ENCODE data around the gene PRXL2A. TPM values are rescaled to one million over a fixed set of nuclear protein-coding genes. Genes with fewer than 3 reads are reported as not detected.

PRXL2A gene
- total RNA-seq, 1 donor from 2014 or later = 0.11 TPM

DNA sequence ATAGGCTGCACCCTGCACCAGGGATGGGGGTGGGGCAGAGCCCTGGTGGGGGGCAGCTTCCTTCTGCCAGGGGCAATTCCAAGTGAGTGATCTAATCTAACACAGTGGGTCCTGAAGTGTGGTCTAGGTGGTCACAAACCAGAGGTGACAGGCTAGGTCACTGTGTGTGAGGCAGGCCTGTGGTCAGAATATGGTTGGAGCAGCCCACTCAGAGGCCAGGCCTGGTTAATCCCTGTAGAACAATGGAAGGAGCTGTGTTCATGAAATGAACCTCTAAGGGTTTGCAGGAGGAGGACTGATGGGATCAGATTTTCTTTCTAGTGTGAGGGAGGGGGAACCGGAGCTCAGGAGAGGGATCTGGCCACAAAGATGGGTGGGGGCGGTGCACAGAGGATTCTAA, 35.8 kb downstream of the PRXL2A start:
- DNase-seq (ENCODE audit: low read depth) = peak; percentile 28

DNA sequence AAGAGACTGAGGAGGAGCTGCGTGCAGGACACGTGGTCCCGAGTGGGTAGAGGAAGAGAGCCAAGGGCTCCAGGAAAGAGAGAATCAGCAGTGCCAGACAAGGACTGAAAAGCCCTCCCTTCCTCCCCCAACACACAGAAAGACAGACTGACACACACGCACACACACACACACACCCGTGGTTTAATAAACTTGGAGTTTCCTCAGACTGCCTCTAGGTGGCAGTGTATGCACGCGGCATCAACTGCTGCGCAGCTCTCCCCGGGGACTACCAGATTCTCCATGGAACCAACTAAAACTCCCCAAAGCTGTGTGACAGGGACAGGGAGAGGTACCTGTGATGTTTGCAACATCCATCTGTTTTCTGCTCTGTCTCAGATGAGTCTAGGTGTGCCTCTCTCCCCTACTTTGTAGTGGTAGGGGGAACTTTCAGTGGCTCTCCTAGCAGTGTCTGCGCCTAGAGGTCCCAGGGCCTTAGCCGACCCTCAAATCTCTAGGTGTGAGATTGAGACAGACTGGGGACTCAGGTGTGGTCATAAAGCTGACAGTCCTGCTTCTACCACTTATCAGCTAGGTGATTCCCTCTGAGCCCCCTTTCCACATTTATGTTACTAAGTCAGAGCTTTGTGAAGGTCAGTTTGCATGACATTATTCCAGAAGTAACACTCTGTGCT, 36.4 kb downstream of the PRXL2A start:
- DNase-seq (ENCODE audit: low read depth) = peak; percentile 64

DNA sequence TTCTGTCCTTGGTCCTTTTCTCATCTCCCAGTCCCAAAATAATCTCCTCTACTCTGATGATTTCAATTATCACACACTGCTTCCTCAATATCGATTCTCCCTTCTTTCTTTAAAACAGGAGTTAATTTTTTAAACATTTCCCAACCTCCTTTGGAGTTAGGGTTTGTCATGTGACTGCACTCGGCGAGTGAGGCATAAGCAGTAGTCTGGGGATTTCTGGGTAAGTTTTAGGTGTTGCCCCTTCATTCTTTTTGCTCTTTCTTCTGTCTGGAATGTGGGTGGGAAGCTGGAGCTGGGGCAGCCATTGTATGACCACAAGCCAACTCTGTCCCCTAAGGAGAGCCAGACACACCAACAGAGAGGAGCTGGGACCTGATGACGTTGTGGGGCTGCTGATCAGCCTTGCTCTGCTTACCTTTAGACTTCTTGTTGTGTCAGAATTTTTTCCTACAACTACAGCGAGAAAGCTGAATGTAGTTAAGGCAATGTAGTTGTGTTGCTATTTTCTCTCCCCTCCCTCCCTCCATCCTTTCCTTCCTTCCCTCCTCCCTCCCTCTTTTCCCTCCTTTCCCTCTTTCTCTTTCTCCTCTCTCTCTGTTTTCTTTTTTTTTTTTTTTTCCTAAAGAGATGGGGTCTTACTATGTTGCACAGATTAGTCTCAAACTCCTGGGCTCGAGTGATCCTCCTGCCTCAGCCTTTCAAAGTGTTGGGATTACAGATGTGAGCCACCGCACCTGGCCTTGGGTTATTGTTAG, 39.3 kb downstream of the PRXL2A start:
- DNase-seq (ENCODE audit: low read depth) = no peak

DNA sequence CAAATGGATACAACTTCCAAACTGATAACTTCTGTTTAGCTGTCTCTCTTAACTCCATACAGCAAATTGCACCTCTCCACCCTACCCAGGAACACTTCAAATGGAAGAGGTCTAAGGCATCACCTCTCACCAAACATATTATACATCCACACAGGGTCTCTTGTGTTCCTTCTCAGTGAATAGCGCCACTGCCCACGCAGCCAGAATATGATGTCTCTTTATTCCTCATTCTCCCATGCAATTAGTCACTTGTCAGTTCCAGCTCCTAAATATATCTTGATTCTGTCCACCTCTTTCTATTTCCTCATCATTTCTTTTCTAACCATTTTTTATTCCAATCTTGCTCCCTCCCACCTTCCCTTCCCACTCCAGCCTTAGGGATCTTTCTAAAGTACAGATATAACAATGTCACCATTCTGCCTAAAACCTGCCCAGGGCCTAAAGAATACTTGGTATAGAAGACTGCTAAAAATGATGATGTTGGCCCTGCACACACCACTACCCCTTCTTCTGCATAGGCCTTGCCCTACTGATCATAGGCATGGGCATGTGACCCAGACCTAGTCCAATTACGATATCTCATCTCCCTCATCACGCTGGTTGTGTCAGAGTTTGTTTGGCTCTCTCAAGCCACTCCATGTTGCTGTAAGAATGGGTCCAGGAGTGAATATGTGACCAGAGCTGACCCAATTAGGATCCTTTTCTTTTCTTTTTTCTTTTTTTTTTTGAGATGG, 40.0 kb downstream of the PRXL2A start:
- no peak for DNase-seq (ENCODE audit: low read depth)

DNA sequence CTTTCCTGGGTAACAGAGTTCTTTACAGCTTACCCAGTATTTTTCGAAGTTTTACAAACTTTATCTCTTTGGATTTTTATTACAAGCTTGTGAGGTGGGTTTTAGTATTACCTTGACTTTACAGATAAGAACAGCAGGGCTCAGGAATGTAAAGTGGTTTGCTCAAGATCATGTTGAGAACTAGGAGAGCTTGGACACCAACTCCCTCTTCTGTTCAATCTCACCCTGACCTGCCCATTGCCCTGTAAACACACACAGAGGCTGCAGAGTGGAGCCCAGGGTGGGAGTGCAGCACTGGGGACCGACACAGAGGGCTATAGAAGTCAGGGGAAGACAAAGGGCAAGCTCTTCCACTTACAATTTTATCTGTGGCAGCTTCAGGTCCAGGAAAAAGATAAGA, 41.2 kb downstream of the PRXL2A start:
- no peak for DNase-seq (ENCODE audit: low read depth)

DNA sequence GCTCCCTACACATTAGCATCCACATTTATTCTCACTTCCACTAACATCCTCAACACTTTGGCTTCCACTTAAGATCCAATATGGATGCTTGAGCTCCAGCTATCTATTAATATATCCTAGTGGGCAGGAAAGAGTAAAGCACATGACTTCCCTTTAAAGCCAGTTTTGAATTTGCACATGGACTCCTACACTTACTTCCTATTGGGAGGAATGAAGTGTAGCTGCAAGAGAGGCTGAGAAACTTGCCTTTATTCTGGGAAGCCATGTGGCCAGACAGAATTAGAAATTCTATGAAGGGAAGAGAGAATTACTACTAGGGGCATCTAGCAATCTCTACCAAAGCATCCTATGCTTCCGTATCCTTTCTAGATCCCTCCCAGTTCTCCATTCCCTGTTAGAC, 42.8 kb downstream of the PRXL2A start:
- no peak for DNase-seq (ENCODE audit: low read depth)

DNA sequence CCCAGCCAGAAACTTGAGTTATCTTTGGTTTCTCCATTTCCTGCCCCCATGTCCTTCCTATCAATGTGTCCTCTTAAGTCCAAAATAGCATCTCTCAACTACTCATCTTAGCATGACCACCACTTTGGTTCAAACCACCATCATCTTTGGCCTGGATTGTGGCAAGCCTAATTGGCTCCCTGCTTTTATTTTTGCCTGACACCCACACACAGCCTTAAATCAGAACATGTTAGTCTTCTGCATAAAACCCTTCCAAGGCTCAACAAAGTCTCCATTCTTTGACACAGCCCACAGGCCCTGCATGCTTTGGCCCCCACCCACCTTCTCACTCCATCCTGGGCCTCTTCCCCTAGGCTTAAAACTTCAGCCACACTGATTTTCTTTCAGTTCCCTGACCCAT, 43.7 kb downstream of the PRXL2A start:
- no peak for DNase-seq (ENCODE audit: low read depth)

DNA sequence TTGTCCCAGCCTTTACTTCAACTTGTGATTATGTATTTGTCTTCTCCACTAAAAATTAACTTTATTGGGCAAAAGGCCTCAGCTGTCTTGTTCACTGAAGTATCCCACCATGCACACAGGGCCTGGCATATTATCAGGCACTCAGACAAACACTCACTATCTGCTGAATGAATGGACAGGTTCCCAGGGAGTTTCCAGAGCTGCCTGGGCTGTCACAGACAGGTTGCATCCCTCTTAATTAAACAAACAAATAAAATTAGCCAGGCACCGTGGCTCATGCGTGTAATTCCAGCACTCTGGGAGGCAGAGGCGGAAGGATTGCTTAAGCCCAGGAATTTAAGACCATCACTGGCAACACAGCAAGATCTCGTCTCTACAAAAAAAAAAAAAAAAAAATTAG, 44.3 kb downstream of the PRXL2A start:
- DNase-seq (ENCODE audit: low read depth) = no peak

DNA sequence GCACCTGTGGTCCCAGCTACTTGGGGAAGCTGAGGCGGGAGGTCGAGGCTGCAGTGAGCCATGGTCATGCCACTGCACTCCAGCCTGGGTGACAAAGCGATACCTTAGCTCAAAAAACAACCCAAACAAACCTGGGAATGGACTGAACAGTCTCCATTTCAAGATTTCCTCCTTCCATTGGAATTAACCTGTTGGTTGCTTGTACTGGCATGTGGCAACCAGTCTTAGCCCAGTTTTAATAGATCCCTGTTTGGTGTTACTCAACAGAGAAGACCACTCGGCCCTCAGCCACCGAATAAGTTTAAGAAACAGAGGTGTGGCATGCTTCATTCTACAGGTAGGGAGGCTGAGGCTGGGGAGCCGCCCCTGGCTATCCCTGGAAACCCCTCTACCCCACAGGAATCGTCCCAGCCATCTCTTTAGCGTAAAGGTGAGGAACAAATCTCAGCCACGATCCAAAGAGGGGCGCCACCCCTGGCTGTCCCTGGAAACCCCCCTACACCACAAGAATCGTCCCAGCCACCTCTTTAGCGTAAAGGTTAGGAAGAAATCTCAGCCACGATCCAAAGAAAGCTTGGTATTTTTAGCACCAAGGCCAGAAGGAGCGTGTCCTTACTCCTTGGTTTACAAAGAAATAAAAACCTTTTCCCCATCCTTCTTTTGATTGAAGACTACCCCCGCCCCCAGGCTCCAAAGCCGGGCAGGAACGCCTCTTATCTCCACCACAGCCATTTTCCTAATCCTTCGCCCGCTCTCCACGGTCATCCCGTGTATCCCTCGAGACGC, 44.9 kb downstream of the PRXL2A start:
- DNase-seq (ENCODE audit: low read depth) = no peak

DNA sequence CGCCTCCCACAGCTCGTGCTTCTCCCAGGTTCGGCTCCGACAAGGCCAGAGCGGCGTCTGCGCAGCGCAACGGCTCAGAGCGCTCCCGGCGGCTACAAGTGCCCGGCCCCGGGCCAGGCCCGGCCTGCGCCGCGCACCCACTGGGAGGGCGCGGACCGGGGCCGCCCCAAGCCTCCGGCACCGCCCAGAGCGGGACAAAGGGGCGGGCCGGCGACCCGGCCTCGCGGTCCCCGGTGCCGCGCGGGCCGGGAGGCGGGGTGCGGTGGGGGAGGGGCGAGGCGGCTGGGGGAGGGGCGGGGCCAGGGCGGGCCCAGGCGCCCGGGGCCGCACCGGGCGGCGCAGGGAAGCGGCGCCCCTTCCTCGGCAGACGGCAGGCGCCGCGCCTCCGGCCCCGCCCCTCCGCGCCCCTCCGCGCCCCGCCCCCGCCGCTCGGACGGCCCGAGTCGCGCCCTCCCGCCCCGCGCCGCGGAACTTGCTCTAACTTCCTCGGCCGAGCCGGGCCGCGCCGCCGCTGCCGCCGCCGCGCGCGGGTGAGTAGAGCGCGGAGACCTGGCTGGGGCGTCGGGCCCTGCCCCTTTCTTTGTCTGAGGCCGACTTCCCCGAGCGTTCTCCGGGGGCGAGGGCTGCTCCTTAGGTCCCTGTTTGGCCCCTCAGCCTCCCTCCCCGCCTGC, 45.6 kb downstream of the PRXL2A start, which contains the start of gene TSPAN14:
Gene TSPAN14, plus strand, starts transcription at position 469 of the 671 bp plus-strand sequence. CDS start 34,924 bp downstream, outside the sequence.
- DNase-seq (ENCODE audit: low read depth) = peak; percentile 78

DNA sequence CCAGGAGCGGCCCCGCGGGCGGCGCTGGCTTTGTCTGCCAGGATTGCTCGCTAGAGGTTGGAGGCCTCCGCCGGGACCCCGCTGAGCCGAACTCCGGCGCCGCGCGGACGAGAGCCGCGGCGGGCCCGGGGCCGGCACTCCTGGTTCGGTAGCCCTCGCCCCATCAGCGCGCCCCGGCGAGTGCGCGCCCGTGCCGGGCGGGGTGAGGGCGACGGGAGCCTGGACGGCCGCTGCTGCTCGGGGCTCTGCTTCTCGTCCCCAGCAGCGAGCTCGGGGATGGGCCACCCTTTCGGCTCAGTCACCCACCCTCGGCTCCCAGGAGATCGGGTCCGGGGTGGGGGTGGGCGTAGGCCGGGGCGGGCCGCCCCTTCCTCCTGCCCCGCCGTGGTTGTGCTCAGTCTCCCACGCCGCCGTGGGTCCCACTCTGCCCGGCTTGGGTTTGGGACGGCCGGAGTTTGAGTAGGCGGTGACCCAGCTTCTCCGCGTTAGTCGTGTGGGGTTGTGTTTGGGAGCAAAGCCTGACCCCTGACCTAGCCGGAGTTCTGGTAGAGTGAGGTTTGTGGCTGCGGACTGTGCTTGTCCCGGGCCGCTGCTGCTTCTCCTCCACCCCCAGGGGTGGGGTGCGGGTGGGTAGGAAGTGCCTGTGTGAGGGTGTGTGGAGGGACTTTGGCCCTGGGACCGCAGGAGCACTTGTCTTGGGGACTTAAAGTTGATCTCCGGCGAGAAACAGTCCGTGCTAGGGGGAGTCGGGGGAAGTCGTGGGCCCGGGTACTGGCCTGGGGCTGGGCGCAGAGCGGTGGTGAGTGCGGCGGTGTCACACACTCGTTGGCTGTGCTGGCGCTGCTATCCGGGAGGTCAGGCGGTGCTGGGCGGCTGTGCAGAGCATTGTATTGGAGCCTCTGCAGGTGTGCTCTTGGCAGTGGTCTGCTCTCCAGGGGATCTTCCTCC, 46.4 kb downstream of the PRXL2A start:
- no peak for DNase-seq (ENCODE audit: low read depth)

DNA sequence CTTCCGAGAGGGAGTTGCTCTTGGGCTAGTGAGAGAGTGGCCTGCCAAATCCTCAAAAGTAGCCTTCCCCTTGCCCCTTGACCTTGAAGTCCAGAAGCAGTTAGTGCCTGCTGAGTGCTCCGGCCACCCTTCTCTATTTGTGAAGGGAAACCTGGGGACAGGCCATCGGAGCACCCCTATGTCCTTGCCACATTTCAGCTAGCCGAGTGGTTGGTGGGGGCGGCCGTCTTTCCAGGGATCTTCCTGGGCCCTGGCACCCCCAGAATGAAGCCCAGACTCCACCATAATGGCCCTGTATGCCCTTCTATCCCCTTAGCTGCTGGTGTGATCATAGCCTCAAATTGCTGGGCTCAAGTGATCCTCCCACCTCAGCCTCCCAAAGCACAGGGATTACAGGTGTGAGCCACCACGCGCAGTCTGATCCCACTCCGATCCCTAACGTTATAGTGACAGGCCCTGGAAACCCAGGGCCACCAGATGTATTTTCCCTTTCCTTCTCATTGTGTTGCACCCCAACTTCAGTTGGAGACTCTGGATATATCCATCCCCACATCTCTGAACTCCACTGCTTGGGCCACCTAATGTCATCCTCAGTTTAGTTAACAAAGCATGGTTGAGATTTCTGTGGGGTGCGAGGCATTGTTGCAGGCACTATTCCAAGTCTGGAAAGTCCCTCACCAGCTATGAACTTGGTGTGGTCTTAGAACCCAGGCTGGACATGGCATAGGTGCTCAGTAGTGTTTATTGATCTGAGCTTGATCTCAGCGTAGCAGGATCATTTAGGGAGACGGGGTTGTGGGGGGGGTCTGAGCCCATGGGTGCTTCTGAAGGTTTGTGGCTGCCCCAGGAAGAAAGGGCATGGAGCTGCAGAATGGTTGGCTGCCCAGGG, 47.4 kb downstream of the PRXL2A start:
- DNase-seq (ENCODE audit: low read depth) = no peak

DNA sequence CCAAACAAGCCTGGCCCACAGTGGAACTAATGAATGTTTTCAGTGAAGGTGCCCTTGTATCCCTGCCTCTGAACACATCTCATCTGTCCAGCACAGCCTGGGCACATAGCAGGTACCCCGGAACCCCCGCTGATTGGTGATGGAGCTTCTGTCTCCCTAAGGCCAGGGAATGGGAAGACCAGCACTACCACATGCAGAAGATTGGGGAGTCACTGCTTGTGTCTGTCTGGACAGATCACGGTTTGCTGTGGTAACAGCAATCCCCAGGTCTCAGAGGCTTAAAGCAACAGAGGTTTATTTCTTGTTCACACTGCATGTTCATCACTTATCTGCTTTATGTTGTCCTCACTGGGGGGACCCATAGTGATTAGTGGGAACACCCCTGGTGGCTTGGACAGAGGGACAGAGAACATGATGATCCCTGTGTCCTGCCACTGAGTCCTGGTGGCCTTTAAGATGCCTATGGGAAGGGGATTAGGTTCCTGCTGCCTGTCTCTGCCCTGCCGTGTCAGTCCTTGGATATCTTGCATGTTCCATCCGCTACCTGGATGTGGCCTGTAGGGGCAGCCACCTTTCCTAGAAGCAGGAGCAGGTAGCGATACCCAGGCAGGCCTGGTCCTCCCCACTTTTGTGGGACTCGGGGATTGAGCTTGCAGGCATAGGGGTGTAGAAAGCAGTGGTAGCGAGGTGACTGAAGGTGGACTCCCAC, 49.4 kb downstream of the PRXL2A start:
- no peak for DNase-seq (ENCODE audit: low read depth)

DNA sequence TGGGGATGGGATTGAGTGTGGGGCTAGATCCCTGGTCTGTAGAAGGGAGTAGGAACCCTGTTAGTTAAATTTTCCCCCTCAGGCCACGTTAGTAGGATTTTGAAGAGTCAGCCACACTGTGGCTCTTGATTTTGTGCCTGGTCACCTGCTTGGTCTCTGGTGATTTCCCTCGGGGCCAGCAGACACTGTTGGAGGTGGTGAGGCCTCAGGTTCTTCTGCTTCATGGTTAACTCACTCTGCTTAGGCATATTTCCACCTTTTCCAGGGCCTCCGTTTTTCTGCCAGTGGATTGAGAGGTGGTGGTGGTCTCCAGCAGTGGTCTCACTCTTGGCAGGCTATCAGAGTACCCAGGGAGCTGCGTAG, 49.9 kb downstream of the PRXL2A start:
- no peak for DNase-seq (ENCODE audit: low read depth)

DNA sequence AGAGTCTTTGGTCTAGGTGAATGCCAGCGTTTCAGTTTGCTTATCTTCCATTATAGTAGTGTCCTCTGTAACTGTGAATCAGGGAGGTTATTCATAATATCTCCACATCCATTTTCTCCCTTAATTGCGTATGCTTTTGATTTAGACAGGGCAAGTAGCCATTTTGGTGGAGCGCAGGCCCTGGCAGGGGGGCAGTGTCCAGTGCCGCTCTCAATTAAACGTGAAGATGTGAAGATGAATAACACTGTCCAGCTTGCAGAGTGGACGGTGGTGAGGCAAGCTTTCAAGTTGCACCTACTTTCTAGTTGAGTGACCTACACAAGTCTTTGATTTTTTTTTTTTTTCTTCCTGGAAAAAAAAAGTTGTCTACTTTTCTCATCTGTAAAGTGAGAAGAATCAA, 50.3 kb downstream of the PRXL2A start:
- no peak for DNase-seq (ENCODE audit: low read depth)

DNA sequence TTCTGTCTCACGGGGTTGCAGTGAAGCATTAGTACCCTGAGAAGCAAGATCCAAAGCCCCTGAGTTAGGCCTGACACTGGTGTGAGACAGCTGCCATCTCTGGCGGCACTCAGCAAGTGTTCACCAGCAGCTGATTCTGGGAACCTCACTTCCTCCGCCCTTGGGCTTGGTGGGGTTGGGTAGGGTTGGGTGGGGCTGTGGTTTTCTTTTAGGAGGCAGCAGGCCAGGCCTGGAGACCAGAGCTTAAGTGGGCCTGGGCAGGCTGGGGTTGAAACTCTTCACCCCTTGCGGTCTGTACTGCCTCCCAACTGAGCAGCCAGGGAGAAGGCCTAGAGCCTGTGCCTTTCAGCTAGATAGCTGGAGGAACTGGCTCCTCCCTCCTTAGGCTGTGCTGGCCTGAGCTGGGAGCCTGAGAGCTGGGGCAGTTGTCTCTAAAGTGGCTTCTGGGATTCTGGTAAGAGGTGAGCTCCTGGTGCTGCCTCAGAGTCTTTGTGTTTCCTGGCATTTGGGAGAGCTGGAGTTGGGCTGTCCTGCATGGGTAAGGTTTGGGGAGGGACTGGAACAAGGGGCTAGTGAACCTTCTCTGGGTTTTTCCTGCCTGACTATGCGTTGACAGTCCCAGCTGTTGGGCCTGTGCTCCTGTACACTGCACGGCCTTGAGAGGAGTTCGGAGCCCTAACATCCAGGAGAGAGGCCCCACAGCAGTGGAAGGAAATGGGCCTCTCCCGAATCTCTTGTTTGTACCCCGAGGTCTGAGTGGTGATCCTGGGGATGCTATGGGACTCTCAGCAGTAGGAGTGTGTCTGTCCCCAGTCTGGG, 50.9 kb downstream of the PRXL2A start:
- DNase-seq (ENCODE audit: low read depth) = peak; percentile 98
